Glutamatergic neuron (in vitro differentiated cells): ENCODE data around the gene ASCC3. TPM values are rescaled to one million over a fixed set of nuclear protein-coding genes. Genes with fewer than 3 reads are reported as not detected.
"Not testable (repeated sequence)": the region's sequence is repeated elsewhere in the genome, so short reads cannot be mapped to it uniquely, and the experiment has no call there.

Experiments
- DNase-seq: peaks from one replicate; pipeline ENCODE4 v3.0.0; 2022
- H3K27ac Mint-ChIP-seq: one replicate; pipeline ENCODE4 v1.8.0; 2020; ENCODE audit warnings: mild to moderate bottlenecking, mixed read lengths, inconsistent platforms; ENCODE audit not compliant: unreplicated experiment
- H3K27me3 Mint-ChIP-seq: one replicate; pipeline ENCODE4 v1.8.0; 2020; ENCODE audit warnings: mild to moderate bottlenecking, moderate library complexity, mixed read lengths, inconsistent platforms; ENCODE audit not compliant: unreplicated experiment
- H3K36me3 Mint-ChIP-seq: one replicate; pipeline ENCODE4 v1.8.0; 2020; ENCODE audit warnings: mild to moderate bottlenecking, mixed read lengths, inconsistent platforms; ENCODE audit not compliant: unreplicated experiment
- H3K4me1 Mint-ChIP-seq: one replicate; pipeline ENCODE4 v1.8.0; 2020; ENCODE audit warnings: mild to moderate bottlenecking, low read depth, mixed read lengths, inconsistent platforms; ENCODE audit not compliant: unreplicated experiment
- H3K4me3 Mint-ChIP-seq: one replicate; pipeline ENCODE4 v1.8.0; 2020; ENCODE audit warnings: mild to moderate bottlenecking, mixed read lengths, inconsistent platforms; ENCODE audit not compliant: unreplicated experiment
- H3K9me3 Mint-ChIP-seq: one replicate; pipeline ENCODE4 v1.8.0; 2020; ENCODE audit warnings: mild to moderate bottlenecking, moderate library complexity, mixed read lengths, inconsistent platforms; ENCODE audit not compliant: unreplicated experiment
- total RNA-seq: library from RNA; stranded (reverse); fragmentation: NEBNext Ultra II Directional; extraction: Animal tissue kit (Norgen Biotek cat#: 25700); gene quantifications from one replicate; pipeline ENCODE4 v1.2.1, GENCODE V29; 2021; ENCODE audit not compliant: unreplicated experiment
- TF ChIP-seq, protein P1 (sequence below): fragments of 200-600 bp; sonication (generic); IDR thresholded peaks from one replicate; pipeline ENCODE4 v1.5.0; 2021; ENCODE audit not compliant: partially characterized antibody, unreplicated experiment

The ASCC3 gene
- total RNA-seq, 1 donor from 2014 or later: 49.6 TPM

DNA sequence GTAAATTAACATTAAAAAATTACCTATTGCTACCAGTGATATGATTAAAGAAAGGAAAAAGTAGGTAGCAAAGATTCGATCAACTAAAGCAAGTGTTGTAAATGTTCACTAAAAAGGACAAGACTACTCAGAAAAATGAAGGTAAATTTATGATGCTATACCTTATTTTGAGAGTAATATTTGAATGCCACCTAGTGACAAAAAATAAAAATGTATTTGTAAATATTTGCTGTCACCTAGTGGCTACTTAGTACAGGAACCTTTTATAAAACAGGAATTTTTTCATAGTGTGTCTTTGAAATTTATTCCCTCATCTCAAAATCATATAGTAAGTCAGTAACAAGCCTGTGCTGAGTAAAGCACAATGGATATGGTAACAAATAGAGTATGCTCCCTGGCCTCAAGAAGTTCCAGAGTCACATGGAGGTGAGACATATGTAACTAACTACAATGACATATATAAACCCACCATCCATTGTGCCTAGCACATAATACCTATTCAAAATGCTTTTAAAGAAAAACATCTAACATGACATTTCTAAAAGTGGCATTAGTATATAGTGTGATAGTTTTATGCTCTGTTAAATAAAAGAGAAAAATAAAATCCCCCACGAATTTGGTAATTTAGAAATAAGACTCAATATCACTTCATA lies 223.3 kb downstream of the ASCC3 start:
- H3K9me3 Mint-ChIP-seq: no peaks in the 10 kb centered on the region
- H3K4me3 Mint-ChIP-seq: no peak overlapping the region
- H3K27ac Mint-ChIP-seq: no peak overlapping the region
- no peak for DNase-seq
- H3K36me3 Mint-ChIP-seq: no peaks in the 10 kb centered on the region
- H3K27me3 Mint-ChIP-seq: no peaks in the 10 kb centered on the region
- TF ChIP-seq, protein P1, sequence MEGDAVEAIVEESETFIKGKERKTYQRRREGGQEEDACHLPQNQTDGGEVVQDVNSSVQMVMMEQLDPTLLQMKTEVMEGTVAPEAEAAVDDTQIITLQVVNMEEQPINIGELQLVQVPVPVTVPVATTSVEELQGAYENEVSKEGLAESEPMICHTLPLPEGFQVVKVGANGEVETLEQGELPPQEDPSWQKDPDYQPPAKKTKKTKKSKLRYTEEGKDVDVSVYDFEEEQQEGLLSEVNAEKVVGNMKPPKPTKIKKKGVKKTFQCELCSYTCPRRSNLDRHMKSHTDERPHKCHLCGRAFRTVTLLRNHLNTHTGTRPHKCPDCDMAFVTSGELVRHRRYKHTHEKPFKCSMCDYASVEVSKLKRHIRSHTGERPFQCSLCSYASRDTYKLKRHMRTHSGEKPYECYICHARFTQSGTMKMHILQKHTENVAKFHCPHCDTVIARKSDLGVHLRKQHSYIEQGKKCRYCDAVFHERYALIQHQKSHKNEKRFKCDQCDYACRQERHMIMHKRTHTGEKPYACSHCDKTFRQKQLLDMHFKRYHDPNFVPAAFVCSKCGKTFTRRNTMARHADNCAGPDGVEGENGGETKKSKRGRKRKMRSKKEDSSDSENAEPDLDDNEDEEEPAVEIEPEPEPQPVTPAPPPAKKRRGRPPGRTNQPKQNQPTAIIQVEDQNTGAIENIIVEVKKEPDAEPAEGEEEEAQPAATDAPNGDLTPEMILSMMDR: peak; percentile 69
- peaks cover 7% of the 10 kb centered on the region for H3K4me1 Mint-ChIP-seq

DNA sequence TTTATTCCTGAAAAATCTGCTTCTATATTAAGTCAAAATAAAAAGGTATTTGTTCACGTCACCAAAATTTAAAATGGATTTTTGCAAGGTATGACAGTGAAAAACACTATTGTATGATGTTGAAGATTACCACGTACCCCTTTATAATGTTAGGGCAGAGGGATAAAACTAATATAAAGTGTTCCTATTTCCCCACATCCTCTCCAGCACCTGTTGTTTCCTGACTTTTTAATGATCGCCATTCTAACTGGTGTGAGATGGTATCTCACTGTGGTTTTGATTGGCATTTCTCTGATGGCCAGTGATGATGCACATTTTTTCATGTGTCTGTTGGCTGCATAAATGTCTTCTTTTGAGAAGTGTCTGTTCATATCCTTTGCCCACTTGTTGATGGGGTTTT lies 240.0 kb downstream of the ASCC3 start:
- not testable (repeated sequence) for H3K4me3 Mint-ChIP-seq, H3K27ac Mint-ChIP-seq, DNase-seq, H3K9me3 Mint-ChIP-seq, H3K4me1 Mint-ChIP-seq, H3K27me3 Mint-ChIP-seq
- H3K36me3 Mint-ChIP-seq: peaks cover 21% of the 10 kb centered on the region

DNA sequence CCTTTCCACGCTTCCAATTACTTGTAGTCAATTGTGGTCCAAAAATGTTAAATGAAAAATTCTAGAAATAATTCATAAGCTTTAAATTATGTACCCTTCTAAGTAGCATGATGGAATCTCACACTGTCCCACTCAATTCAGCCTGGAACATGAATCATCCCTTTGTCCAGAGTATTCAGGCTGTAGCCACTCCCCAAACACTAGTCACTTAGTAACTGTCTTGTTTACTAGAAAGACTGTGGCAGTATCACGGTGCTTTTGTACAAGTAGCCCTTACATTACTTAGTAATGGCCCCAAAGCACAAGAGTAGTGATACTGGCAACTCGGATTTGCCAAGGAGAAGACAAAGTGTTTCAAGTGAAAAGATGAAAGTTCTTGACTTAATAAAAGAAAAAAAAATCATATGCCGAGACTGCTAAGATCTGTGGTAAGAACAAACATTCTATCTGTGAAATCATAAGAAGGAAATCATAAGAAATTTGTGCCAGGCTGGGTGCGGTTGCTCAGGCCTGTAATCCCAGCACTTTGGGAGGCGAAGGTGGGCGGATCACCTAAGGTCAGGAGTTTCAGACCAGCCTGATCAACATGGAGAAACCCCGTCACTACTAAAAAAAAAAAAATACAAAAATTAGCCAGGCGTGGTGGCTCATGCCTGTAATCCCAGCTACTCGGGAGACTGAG lies 247.9 kb downstream of the ASCC3 start:
- H3K27me3 Mint-ChIP-seq: no peaks in the 10 kb centered on the region
- no peaks in the 10 kb centered on the region for H3K9me3 Mint-ChIP-seq
- TF ChIP-seq, protein P1: no peak
- H3K4me1 Mint-ChIP-seq: peaks cover 3% of the 10 kb centered on the region
- no peak overlapping the region for H3K4me3 Mint-ChIP-seq
- peaks cover 17% of the 10 kb centered on the region for H3K36me3 Mint-ChIP-seq
- no peak overlapping the region for H3K27ac Mint-ChIP-seq
- no peak for DNase-seq

DNA sequence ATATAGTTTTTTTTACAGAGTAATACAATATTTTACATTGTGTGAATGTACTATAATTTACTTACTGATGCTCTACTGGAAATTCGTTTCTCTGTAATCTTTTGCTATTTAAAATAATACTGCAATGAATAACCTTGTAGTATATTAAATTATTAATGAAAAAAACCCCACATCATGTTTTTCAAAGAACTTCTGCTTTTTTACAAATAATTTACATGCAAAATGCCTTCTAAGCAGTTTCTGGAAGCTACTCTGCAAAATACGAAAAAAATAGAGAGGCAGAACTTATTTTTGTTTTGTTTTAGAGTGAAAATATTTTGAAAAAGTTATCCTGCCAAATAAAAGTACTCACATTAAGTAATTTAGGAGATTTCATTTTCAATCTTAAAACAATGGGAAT lies 250.6 kb downstream of the ASCC3 start:
- TF ChIP-seq, protein P1: no peak
- Mint-ChIP-seq H3K9me3 (no peaks in the 10 kb centered on the region), H3K27me3 (no peaks in the 10 kb centered on the region), H3K4me3 (no peak overlapping the region), H3K4me1 (peaks cover 10% of the 10 kb centered on the region), H3K27ac (no peak overlapping the region), H3K36me3 (no peaks in the 10 kb centered on the region)
- DNase-seq: no peak

DNA sequence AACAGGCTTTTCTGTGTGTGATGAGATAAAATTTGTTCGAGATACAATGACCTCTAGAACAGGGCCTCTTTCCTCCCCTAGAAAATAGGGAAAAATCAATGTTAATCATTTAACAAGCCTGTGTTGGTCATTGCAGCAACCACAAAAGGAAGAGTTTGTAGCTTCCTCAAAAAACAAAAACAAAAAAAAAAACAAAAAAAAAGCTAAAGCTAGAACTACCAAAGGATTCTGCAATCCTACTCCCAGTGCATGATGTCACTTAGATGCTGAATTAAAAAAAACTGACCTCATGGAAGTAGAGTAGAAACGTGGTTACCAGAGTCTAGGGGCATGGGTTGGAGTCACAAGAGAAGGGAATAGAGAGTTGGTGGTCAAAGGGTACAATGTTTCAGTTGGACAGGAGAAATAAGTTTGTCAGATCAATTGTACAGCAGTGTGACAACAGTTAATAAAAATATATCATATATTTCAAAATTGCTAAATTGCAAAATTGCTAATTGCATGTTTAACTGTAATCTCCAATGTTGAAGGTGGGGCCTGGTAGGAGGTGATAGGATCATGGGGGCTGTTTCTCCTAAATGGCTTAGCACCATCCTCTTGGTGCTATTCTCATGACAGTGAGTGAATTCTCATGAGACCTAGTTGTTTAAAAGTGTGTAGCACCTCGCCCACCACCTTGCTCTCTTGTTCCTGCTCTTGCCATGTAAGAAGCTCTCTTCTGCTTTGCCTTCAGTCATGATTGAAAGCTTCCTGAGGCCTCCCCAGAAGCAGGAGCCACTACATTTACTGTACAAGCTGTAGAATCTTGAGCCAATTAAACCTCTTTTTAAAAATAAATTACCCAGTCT lies 253.0 kb downstream of the ASCC3 start:
- Mint-ChIP-seq H3K4me3 (no peak overlapping the region), H3K9me3 (no peaks in the 10 kb centered on the region), H3K36me3 (no peaks in the 10 kb centered on the region), H3K27me3 (no peaks in the 10 kb centered on the region), H3K4me1 (peaks cover 13% of the 10 kb centered on the region), H3K27ac (no peak overlapping the region)
- no peak for DNase-seq
- TF ChIP-seq, protein P1: no peak
